Hepatocyte (in vitro differentiated cells): Measurements from ENCODE around the gene SLC27A3.

Experiments
- CTCF ChIP-seq: fragments of 200-600 bp; sonication (generic); IDR thresholded peaks from 2 replicates; pipeline ENCODE4 v1.5.1; 2016; ENCODE audit warnings: antibody characterized with exemption, mild to moderate bottlenecking; ENCODE audit not compliant: poor library complexity
- EZH2 ChIP-seq: fragments of 200-600 bp; sonication (generic); IDR thresholded peaks from 2 replicates; pipeline ENCODE4 v1.6.1; 2016; ENCODE audit warnings: antibody characterized with exemption, mild to moderate bottlenecking, borderline replicate concordance
- EZH2phosphoT487 ChIP-seq: fragments of 200-600 bp; sonication (generic); IDR thresholded peaks from one replicate; pipeline ENCODE4 v1.6.1; 2018; ENCODE audit warnings: antibody characterized with exemption, mild to moderate bottlenecking, low read depth, moderate library complexity; ENCODE audit not compliant: unreplicated experiment, severe bottlenecking

GRCh38 chr1:153795330-153795837 is 20.2 kb downstream of the SLC27A3 start:
- TF ChIP-seq EZH2phosphoT487 = no peak
- TF ChIP-seq EZH2 = no peak
- TF ChIP-seq CTCF = no peak
